Vagina (tissue), 2 donors: Measurements from ENCODE around the gene ETV3. TPM values are rescaled to one million over a fixed set of nuclear protein-coding genes. Genes with fewer than 3 reads are reported as not detected.

Source experiments
- DNase-seq, 2 donors: peaks; one replicate each; pipeline ENCODE4 v3.0.0-alpha.2; 2017; ENCODE audit errors: extremely low spot score in 2 of 2
- H3K27ac ChIP-seq: fragments of 200-600 bp; sonication (generic); one replicate; pipeline ENCODE4 v1.5.1; 2019
- H3K27me3 ChIP-seq: fragments of 200-600 bp; sonication (generic); one replicate; pipeline ENCODE4 v1.5.1; 2019
- H3K36me3 ChIP-seq, 2 donors: fragments of 200-600 bp; sonication (generic); one replicate each; pipeline ENCODE4 v1.5.1; 2017 to 2019
- H3K4me1 ChIP-seq: fragments of 200-600 bp; sonication (generic); one replicate; pipeline ENCODE4 v1.5.1; 2019
- H3K4me3 ChIP-seq, 2 donors: fragments of 200-600 bp; sonication (generic); 1 replicate in 1 of 2; 2 replicates in 1 of 2; pipeline ENCODE4 v1.5.1; 2016 to 2019
- H3K9me3 ChIP-seq: fragments of 200-600 bp; sonication (generic); one replicate; pipeline ENCODE4 v1.5.1; 2019
- CTCF ChIP-seq, 3 experiments: fragments of 450-650 bp in 2 of 3; fragments of 200-600 bp in 1 of 3; sonication (generic) in 1 of 3; IDR thresholded peaks; one replicate each; pipeline ENCODE4 v1.5.1; 2017 to 2019; ENCODE audit warnings: antibody characterized with exemption in 3 of 3, mild to moderate bottlenecking in 2 of 3, moderate library complexity in 2 of 3
- POLR2A ChIP-seq, 2 donors: fragments of 450-650 bp; IDR thresholded peaks; one replicate each; pipeline ENCODE4 v1.6.1; 2017; ENCODE audit warnings: antibody characterized with exemption in 2 of 2, mild to moderate bottlenecking in 2 of 2, moderate library complexity in 2 of 2
- POLR2AphosphoS5 ChIP-seq, 2 donors: sonication (generic); formaldehyde crosslinking; IDR thresholded peaks; one replicate each; pipeline ENCODE4 v1.9.0; 2017; ENCODE audit warnings: antibody characterized with exemption in 2 of 2, mild to moderate bottlenecking in 2 of 2, low read depth in 1 of 2; ENCODE audit not compliant: insufficient read depth in 1 of 2
- intact Hi-C: fragments of 100-400 bp; cut with DNase I; formaldehyde crosslinking; loops from one replicate; pipeline ENCODE4 v1.15.1; 2023
- total RNA-seq: library from RNA; depleted of rRNA; stranded (reverse); fragments of >200 nt; gene quantifications from one replicate; pipeline ENCODE4 v1.2.3, GENCODE V29; 2016

Gene ETV3
- total RNA-seq, 1 donor from 2014 or later, result 37.3 TPM

DNA sequence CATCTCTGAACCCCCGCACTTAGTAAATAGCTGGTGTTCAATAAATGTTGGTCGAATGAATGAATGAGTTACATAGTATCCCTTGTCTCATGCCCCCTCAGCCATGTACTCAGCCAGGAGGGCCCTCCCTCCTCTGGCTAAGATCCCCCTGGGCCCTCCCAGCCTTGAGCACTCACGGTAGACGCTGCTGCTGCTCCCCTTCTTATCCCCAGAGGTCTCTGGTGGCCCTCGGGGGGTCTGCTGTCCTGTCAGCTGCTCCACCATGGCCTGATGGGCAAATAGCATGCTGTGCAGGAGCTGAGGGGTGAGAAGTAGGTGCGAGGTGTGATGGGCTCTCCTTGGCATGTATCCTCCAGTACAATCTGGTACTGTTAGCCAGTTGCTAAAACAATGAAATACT is 40.5 kb downstream of the ETV3 start:
- H3K4me3 ChIP-seq, result no peak overlapping the region
- H3K9me3 ChIP-seq, result no peaks in the 10 kb centered on the region
- H3K4me1 ChIP-seq, result peaks cover 5% of the 10 kb centered on the region
- TF ChIP-seq POLR2A (IDR thresholded peaks at IDR 0.05) (no peak), CTCF (IDR thresholded peaks at IDR 0.05) (no peak), POLR2AphosphoS5 (IDR thresholded peaks at IDR 0.05; ENCODE audit: insufficient read depth in 1 of 2, low read depth in 1 of 2) (no peak)
- H3K27ac ChIP-seq, result no peak overlapping the region
- H3K36me3 ChIP-seq, result no peaks in the 10 kb centered on the region
- intact Hi-C loops, result no loop called here
- DNase-seq, result no peak
- no peaks in the 10 kb centered on the region for H3K27me3 ChIP-seq

- TF ChIP-seq POLR2AphosphoS5 (IDR thresholded peaks at IDR 0.05; ENCODE audit: insufficient read depth in 1 of 2, low read depth in 1 of 2) (no peak), POLR2A (IDR thresholded peaks at IDR 0.05) (no peak), CTCF (IDR thresholded peaks at IDR 0.05) (no peak)
- Histone ChIP-seq H3K4me3 (no peak overlapping the region), H3K27me3 (no peaks in the 10 kb centered on the region), H3K36me3 (no peaks in the 10 kb centered on the region), H3K9me3 (no peaks in the 10 kb centered on the region), H3K27ac (no peak overlapping the region), H3K4me1 (peaks cover 5% of the 10 kb centered on the region)
- intact Hi-C loops, result no loop called here
- DNase-seq, result no peak
Observed at GRCh38 chr1:157096881-157097280, 41.3 kb downstream of the ETV3 start.

- Histone ChIP-seq H3K4me1 (peaks cover 9% of the 10 kb centered on the region), H3K36me3 (no peaks in the 10 kb centered on the region), H3K9me3 (no peaks in the 10 kb centered on the region), H3K27me3 (no peaks in the 10 kb centered on the region), H3K27ac (no peak overlapping the region), H3K4me3 (no peak overlapping the region)
- intact Hi-C loops, result no loop called here
- TF ChIP-seq POLR2AphosphoS5 (IDR thresholded peaks at IDR 0.05; ENCODE audit: insufficient read depth in 1 of 2, low read depth in 1 of 2) (no peak), POLR2A (IDR thresholded peaks at IDR 0.05) (no peak)
- no peak for DNase-seq
Observed at GRCh38 chr1:157095551-157095950, 42.6 kb downstream of the ETV3 start.

- intact Hi-C loops, result no loop called here
Observed at GRCh38 chr1:157095091-157095490, 43.1 kb downstream of the ETV3 start.

GRCh38 chr1:157092831-157093230 is 45.4 kb downstream of the ETV3 start:
- no peak for TF ChIP-seq POLR2AphosphoS5 (IDR thresholded peaks at IDR 0.05; ENCODE audit: insufficient read depth in 1 of 2, low read depth in 1 of 2)
- no peak overlapping the region for H3K4me3 ChIP-seq
- H3K36me3 ChIP-seq, result no peaks in the 10 kb centered on the region
- peaks cover 14% of the 10 kb centered on the region for H3K4me1 ChIP-seq
- intact Hi-C loops, result no loop called here
- no peak overlapping the region for H3K27ac ChIP-seq
- no peaks in the 10 kb centered on the region for H3K9me3 ChIP-seq
- H3K27me3 ChIP-seq, result no peaks in the 10 kb centered on the region
- DNase-seq, result no peak

More at GRCh38 chr1:157095091-157095490, 43.1 kb downstream of the ETV3 start:
- Histone ChIP-seq H3K36me3 (no peaks in the 10 kb centered on the region), H3K4me3 (no peak overlapping the region), H3K27ac (no peak overlapping the region), H3K9me3 (no peaks in the 10 kb centered on the region), H3K27me3 (no peaks in the 10 kb centered on the region), H3K4me1 (peaks cover 14% of the 10 kb centered on the region)
- TF ChIP-seq CTCF (IDR thresholded peaks at IDR 0.05), result no peak
- no peak for TF ChIP-seq POLR2AphosphoS5 (IDR thresholded peaks at IDR 0.05; ENCODE audit: insufficient read depth in 1 of 2, low read depth in 1 of 2)
- TF ChIP-seq POLR2A (IDR thresholded peaks at IDR 0.05), result no peak
- no peak for DNase-seq

DNA sequence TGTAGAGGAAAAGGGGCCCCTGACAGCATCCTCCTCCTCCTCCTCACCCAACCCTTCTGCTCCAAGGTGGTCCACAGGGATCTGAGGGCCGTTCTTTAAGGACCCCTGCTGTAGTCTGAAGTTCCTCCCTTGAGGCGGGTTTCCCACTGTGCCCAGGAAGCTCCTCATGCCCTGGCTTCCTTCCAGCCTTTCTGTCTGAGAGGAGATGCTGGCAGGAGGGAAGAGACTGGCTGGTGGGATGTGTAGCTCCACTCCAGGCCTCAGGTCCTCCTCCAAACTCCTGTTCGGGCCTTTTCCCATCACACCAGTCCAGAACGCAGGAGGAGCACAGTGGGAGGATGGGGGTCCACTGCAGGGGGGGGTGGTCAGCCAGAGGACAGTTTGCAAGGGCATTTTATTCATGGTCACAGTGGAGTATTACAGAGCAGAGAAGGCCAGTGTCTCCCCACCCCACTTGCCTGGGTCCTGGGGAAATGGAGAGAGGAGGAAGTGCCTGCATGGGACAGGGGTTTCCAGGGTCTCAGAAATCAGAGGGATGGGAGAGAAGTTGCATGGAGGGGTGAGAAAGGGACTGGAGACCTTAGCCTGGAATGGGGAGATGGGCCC is 46.4 kb downstream of the ETV3 start:
- TF ChIP-seq CTCF (IDR thresholded peaks at IDR 0.05) (no peak), POLR2A (IDR thresholded peaks at IDR 0.05) (no peak), POLR2AphosphoS5 (IDR thresholded peaks at IDR 0.05; ENCODE audit: insufficient read depth in 1 of 2, low read depth in 1 of 2) (no peak)
- no peaks in the 10 kb centered on the region for H3K27me3 ChIP-seq
- H3K36me3 ChIP-seq, result no peaks in the 10 kb centered on the region
- DNase-seq, result no peak
- H3K27ac ChIP-seq, result no peak overlapping the region
- H3K9me3 ChIP-seq, result no peaks in the 10 kb centered on the region
- H3K4me1 ChIP-seq, result peaks cover 14% of the 10 kb centered on the region
- intact Hi-C loops, result loop anchor here (2.0 kb wide), 1 partner anchor 63 kb away; no protein-coding TSS in a partner anchor
- H3K4me3 ChIP-seq, result no peak overlapping the region
